Lower leg skin (tissue), 3 donors: ENCODE data around the gene TRIM22.

Experiments
- CTCF ChIP-seq, 3 donors: fragments of 450-650 bp; IDR thresholded peaks; one replicate each; pipeline ENCODE4 v1.5.1; 2016; ENCODE audit warnings: antibody characterized with exemption in 3 of 3, mild to moderate bottlenecking in 3 of 3, moderate library complexity in 2 of 3
- POLR2A ChIP-seq, 2 donors: fragments of 450-650 bp; IDR thresholded peaks; one replicate each; pipeline ENCODE4 v1.6.1; 2016 to 2017; ENCODE audit warnings: antibody characterized with exemption in 2 of 2, mild to moderate bottlenecking in 1 of 2, moderate library complexity in 1 of 2

GRCh38 chr11:5719703-5720495 lies 30.3 kb downstream of the TRIM22 start:
- no peak for TF ChIP-seq CTCF (IDR thresholded peaks at IDR 0.05)
- no peak for TF ChIP-seq POLR2A (IDR thresholded peaks at IDR 0.05)
